ENCODE results near the gene KIF22. TPM values are rescaled to one million over a fixed set of nuclear protein-coding genes. Genes with fewer than 3 reads are reported as not detected.

KIF22 gene
- total and polyA plus RNA-seq, 2 donors (not counting 1 experiment from before 2014, with no cell fraction given) = 12.3 to 17.7 TPM

- DNase-seq (ENCODE audit: low read depth in 2 of 2) = no peak
- Histone ChIP-seq H3K4me1 (ENCODE audit: control insufficient read depth, extremely low read depth, insufficient read depth, low read length) (no peaks in the 10 kb centered on the region), H3K27ac (ENCODE audit: insufficient read depth, low read length) (no peak overlapping the region), H2AFZ (ENCODE audit: low read length) (no peak overlapping the region), H3K79me2 (ENCODE audit: control insufficient read depth, insufficient read depth, low read length) (no peaks in the 10 kb centered on the region), H3K9ac (ENCODE audit: insufficient read depth, low read length) (no peak overlapping the region), H3K36me3 (ENCODE audit: control insufficient read depth, insufficient read depth, low read length) (no peaks in the 10 kb centered on the region), H3K4me2 (ENCODE audit: extremely low read depth, insufficient read depth, low read length) (no peak overlapping the region), H3K27me3 (ENCODE audit: control insufficient read depth, insufficient read depth, low read length) (no peaks in the 10 kb centered on the region), H3K4me3 (replicated peaks in 1 of 4; ENCODE audit: control extremely low read depth in 1 of 4, insufficient read depth in 1 of 4, low read depth in 3 of 4, low read length in 4 of 4) (no peak overlapping the region), H4K20me1 (ENCODE audit: control insufficient read depth, extremely low read depth, insufficient read depth, low read length) (no peaks in the 10 kb centered on the region), H3K9me3 (ENCODE audit: control insufficient read depth, insufficient read depth, low read depth, low read length) (no peaks in the 10 kb centered on the region)
- TF ChIP-seq, protein P1, sequence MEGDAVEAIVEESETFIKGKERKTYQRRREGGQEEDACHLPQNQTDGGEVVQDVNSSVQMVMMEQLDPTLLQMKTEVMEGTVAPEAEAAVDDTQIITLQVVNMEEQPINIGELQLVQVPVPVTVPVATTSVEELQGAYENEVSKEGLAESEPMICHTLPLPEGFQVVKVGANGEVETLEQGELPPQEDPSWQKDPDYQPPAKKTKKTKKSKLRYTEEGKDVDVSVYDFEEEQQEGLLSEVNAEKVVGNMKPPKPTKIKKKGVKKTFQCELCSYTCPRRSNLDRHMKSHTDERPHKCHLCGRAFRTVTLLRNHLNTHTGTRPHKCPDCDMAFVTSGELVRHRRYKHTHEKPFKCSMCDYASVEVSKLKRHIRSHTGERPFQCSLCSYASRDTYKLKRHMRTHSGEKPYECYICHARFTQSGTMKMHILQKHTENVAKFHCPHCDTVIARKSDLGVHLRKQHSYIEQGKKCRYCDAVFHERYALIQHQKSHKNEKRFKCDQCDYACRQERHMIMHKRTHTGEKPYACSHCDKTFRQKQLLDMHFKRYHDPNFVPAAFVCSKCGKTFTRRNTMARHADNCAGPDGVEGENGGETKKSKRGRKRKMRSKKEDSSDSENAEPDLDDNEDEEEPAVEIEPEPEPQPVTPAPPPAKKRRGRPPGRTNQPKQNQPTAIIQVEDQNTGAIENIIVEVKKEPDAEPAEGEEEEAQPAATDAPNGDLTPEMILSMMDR (conservative IDR thresholded peaks at IDR 0.05 in 1 of 2, IDR thresholded peaks at IDR 0.05 in 1 of 2; ENCODE audit: low read depth in 1 of 2, low read length in 2 of 2) = no peak
- no peak for TF ChIP-seq EZH2 (IDR thresholded peaks at IDR 0.05; ENCODE audit: low read length, missing control alignments)
Observed at GRCh38 chr16:29743827-29744531, 46.6 kb upstream of the KIF22 start.

DNA sequence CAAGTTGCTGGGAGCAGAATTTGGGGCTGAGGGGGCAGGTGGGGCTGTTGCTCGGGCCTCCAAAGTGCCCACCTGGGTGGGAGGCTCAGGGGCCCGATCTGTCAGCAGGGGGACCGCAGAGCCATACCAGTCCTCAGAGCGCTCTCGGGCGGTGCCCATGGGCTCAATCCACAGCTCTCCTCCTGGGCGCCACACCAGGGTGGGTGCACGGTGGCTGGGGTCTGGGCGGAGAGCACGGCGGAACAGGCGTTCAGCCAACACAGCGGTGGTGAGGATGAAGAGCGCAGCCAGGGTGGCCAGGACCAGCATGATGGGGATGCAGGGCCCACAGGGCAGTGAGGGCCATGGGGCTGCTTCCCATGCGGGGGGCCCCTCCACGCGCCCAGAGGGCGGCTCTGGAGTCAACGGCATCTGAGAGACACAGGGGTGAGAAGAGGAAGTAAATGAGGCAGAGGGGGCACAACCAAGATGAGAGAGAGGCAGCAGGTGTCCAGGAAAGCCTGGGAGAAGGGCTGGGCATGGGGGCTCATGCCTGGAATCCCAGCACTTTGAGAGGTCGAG is 45.9 kb upstream of the KIF22 start:
- TF ChIP-seq, protein P1 (conservative IDR thresholded peaks at IDR 0.05 in 1 of 2, IDR thresholded peaks at IDR 0.05 in 1 of 2; ENCODE audit: low read depth in 1 of 2, low read length in 2 of 2) = no peak
- TF ChIP-seq EZH2 (IDR thresholded peaks at IDR 0.05; ENCODE audit: low read length, missing control alignments) = no peak
- no peak overlapping the region for H3K4me2 ChIP-seq (ENCODE audit: extremely low read depth, insufficient read depth, low read length)

DNA sequence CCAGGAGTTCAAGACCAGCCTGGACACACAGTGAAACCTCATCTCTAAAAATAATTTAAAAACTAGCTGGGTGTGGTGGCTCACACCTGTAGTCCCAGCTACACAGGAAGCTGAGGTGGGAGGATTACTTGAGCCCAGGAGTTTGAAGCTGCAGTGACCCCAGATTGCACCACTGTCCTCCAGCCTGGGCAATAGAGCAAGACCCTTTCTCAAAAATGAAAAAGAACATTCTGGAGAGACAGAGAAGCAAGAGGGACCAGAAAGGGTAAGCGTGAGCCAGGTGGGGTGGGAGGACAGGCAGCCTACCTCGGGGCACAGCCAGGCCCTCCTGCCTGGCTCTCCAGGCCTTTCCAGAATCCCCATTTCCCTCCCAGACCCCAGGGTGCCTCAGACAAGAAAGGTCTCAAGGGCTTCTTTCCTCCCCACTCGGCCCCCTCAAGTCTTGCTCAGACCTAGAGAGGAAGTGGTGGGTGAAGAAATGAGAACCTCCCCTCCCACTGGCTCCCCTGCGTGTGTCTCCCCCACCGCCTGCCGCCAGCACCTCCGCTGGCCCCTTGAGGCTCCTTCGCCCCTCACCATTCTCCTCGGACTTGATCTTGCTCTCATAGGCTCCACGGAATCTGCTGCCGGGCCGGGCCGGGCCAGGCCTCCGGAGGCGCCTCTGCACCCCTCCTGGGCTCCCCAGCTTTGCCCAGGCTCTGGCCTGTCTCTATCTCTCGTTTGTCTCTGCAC is 45.3 kb upstream of the KIF22 start:
- Histone ChIP-seq H3K36me3 (ENCODE audit: control insufficient read depth, insufficient read depth, low read length) (no peaks in the 10 kb centered on the region), H3K4me3 (replicated peaks in 1 of 4; ENCODE audit: control extremely low read depth in 1 of 4, insufficient read depth in 1 of 4, low read depth in 3 of 4, low read length in 4 of 4) (no peak overlapping the region), H4K20me1 (ENCODE audit: control insufficient read depth, extremely low read depth, insufficient read depth, low read length) (no peaks in the 10 kb centered on the region), H3K9me3 (ENCODE audit: control insufficient read depth, insufficient read depth, low read depth, low read length) (no peaks in the 10 kb centered on the region), H2AFZ (ENCODE audit: low read length) (no peak overlapping the region), H3K27me3 (ENCODE audit: control insufficient read depth, insufficient read depth, low read length) (no peaks in the 10 kb centered on the region), H3K79me2 (ENCODE audit: control insufficient read depth, insufficient read depth, low read length) (no peaks in the 10 kb centered on the region), H3K27ac (ENCODE audit: insufficient read depth, low read length) (no peak overlapping the region), H3K4me1 (ENCODE audit: control insufficient read depth, extremely low read depth, insufficient read depth, low read length) (no peaks in the 10 kb centered on the region), H3K9ac (ENCODE audit: insufficient read depth, low read length) (peak overlapping the region; percentile 2), H3K4me2 (ENCODE audit: extremely low read depth, insufficient read depth, low read length) (no peak overlapping the region)
- TF ChIP-seq, protein P1 (conservative IDR thresholded peaks at IDR 0.05 in 1 of 2, IDR thresholded peaks at IDR 0.05 in 1 of 2; ENCODE audit: low read depth in 1 of 2, low read length in 2 of 2) = no peak
- no peak for TF ChIP-seq EZH2 (IDR thresholded peaks at IDR 0.05; ENCODE audit: low read length, missing control alignments)
- DNase-seq (ENCODE audit: low read depth in 2 of 2) = no peak

More for the DNA sequence above, 45.9 kb upstream of the KIF22 start:
- H3K79me2 ChIP-seq (ENCODE audit: control insufficient read depth, insufficient read depth, low read length) = no peaks in the 10 kb centered on the region
- no peak overlapping the region for H3K27ac ChIP-seq (ENCODE audit: insufficient read depth, low read length)
- H3K27me3 ChIP-seq (ENCODE audit: control insufficient read depth, insufficient read depth, low read length) = no peaks in the 10 kb centered on the region
- H3K9me3 ChIP-seq (ENCODE audit: control insufficient read depth, insufficient read depth, low read depth, low read length) = no peaks in the 10 kb centered on the region
- H4K20me1 ChIP-seq (ENCODE audit: control insufficient read depth, extremely low read depth, insufficient read depth, low read length) = no peaks in the 10 kb centered on the region
- H2AFZ ChIP-seq (ENCODE audit: low read length) = no peak overlapping the region
- H3K4me3 ChIP-seq (replicated peaks in 1 of 4; ENCODE audit: control extremely low read depth in 1 of 4, insufficient read depth in 1 of 4, low read depth in 3 of 4, low read length in 4 of 4) = no peak overlapping the region
- H3K9ac ChIP-seq (ENCODE audit: insufficient read depth, low read length) = no peak overlapping the region
- H3K36me3 ChIP-seq (ENCODE audit: control insufficient read depth, insufficient read depth, low read length) = no peaks in the 10 kb centered on the region
- H3K4me1 ChIP-seq (ENCODE audit: control insufficient read depth, extremely low read depth, insufficient read depth, low read length) = no peaks in the 10 kb centered on the region
- DNase-seq (ENCODE audit: low read depth in 2 of 2) = no peak

Data from fibroblast of lung (primary cell).